Astrocyte of the spinal cord (primary cell): ENCODE measurements around the gene CDK1.

ENCODE experiments used
- DNase-seq: peaks from one replicate; pipeline ENCODE4 v3.0.0; 2011; ENCODE audit warnings: low read depth, low spot score
- H3K4me3 ChIP-seq: 2 replicates; pipeline ENCODE4 v1.5.1; 2011; ENCODE audit warnings: low read depth, mild to moderate bottlenecking, low read length, moderate library complexity
- CTCF ChIP-seq: IDR thresholded peaks from 2 replicates; pipeline ENCODE4 v1.5.1; 2012; ENCODE audit warnings: low read depth, mild to moderate bottlenecking, low read length, inconsistent platforms
- in situ Hi-C: cut with HindIII; loops from 2 replicates; pipeline ENCODE4 v1.10.0; 2017; ENCODE audit warnings: low sequenced_read_pairs

CDK1 gene

GRCh38 chr10:60798031-60798430, 19.8 kb downstream of the CDK1 start:
- TF ChIP-seq CTCF: no peak
- no peak overlapping the region for H3K4me3 ChIP-seq
- in situ Hi-C loops: no loop called here
- no peak for DNase-seq

- in situ Hi-C loops: no loop called here
- no peak overlapping the region for H3K4me3 ChIP-seq
- TF ChIP-seq CTCF: no peak
- no peak for DNase-seq
Observed at GRCh38 chr10:60798870-60799269, 20.6 kb downstream of the CDK1 start.

- in situ Hi-C loops: no loop called here
- no peak overlapping the region for H3K4me3 ChIP-seq
- TF ChIP-seq CTCF: no peak
- no peak for DNase-seq
Observed at GRCh38 chr10:60799971-60800650, 21.8 kb downstream of the CDK1 start.

- H3K4me3 ChIP-seq: no peak overlapping the region
- DNase-seq: no peak
- no peak for TF ChIP-seq CTCF
- in situ Hi-C loops: no loop called here
Observed at GRCh38 chr10:60800918-60801317, 22.6 kb downstream of the CDK1 start.

GRCh38 chr10:60801522-60801921, 23.2 kb downstream of the CDK1 start:
- H3K4me3 ChIP-seq: no peak overlapping the region
- DNase-seq: no peak
- TF ChIP-seq CTCF: no peak
- in situ Hi-C loops: no loop called here

- DNase-seq: no peak
- in situ Hi-C loops: no loop called here
- no peak overlapping the region for H3K4me3 ChIP-seq
- no peak for TF ChIP-seq CTCF
Observed at GRCh38 chr10:60803433-60803832, 25.2 kb downstream of the CDK1 start.
